HepG2 (cell line): ENCODE data around the gene BBLN. TPM values are rescaled to one million over a fixed set of nuclear protein-coding genes. Genes with fewer than 3 reads are reported as not detected.

Experiments used
- ATF7-NPFF ChIP-seq: sonication (generic); formaldehyde crosslinking; IDR thresholded peaks from 2 replicates; pipeline ENCODE4 v1.8.1; 2023; ENCODE audit warnings: mild to moderate bottlenecking, low read depth, missing genetic modification reagents, moderate library complexity
- BORCS8-MEF2B ChIP-seq: sonication (generic); formaldehyde crosslinking; IDR thresholded peaks from 2 replicates; pipeline ENCODE4 v1.8.0; 2022; ENCODE audit warnings: mild to moderate bottlenecking, missing genetic modification reagents
- GLI4 ChIP-seq: sonication (generic); formaldehyde crosslinking; IDR thresholded peaks from 2 replicates; pipeline ENCODE4 v1.5.1; 2020; ENCODE audit warnings: missing genetic modification reagents, mild to moderate bottlenecking, moderate library complexity, borderline replicate concordance
- HNF1B ChIP-seq: sonication (generic); formaldehyde crosslinking; IDR thresholded peaks from 2 replicates; pipeline ENCODE4 v1.5.1; 2020; ENCODE audit warnings: mild to moderate bottlenecking, moderate library complexity, missing genetic modification reagents
- HNF4A ChIP-seq: sonication (generic); formaldehyde crosslinking; IDR thresholded peaks from 2 replicates; pipeline ENCODE4 v1.4.0; 2020; ENCODE audit warnings: missing genetic modification reagents
- NCOR1 ChIP-seq: fragments of 200-600 bp; sonication (generic); IDR thresholded peaks from 2 replicates; pipeline ENCODE4 v1.7.0; 2017; ENCODE audit warnings: antibody characterized with exemption, low read length, borderline replicate concordance
- NFE2L1 ChIP-seq: sonication (generic); formaldehyde crosslinking; IDR thresholded peaks from 2 replicates; pipeline ENCODE4 v1.4.0; 2020; ENCODE audit warnings: missing genetic modification reagents, mild to moderate bottlenecking, borderline replicate concordance
- ZEB1 ChIP-seq: IDR thresholded peaks from 2 replicates; pipeline ENCODE4 v1.6.1; 2012; ENCODE audit warnings: mild to moderate bottlenecking, low read depth, inconsistent platforms; ENCODE audit not compliant: insufficient replicate concordance
- ZFP91 ChIP-seq: sonication (generic); formaldehyde crosslinking; IDR thresholded peaks from 2 replicates; pipeline ENCODE4 v1.9.0; 2022; ENCODE audit warnings: missing genetic modification reagents, mild to moderate bottlenecking, borderline replicate concordance
- ZFX ChIP-seq: sonication (generic); formaldehyde crosslinking; IDR thresholded peaks from 2 replicates; pipeline ENCODE4 v1.4.0; 2020; ENCODE audit warnings: mild to moderate bottlenecking, low read depth, missing genetic modification reagents, moderate library complexity
- ZNF251 ChIP-seq: sonication (generic); formaldehyde crosslinking; IDR thresholded peaks from 2 replicates; pipeline ENCODE4 v1.9.0; 2021; ENCODE audit warnings: mild to moderate bottlenecking, missing genetic modification reagents
- ZNF382 ChIP-seq: sonication (generic); formaldehyde crosslinking; IDR thresholded peaks from 2 replicates; pipeline ENCODE4 v1.5.0; 2020; ENCODE audit warnings: missing genetic modification reagents, mild to moderate bottlenecking, borderline replicate concordance
- ZNF431 ChIP-seq: sonication (generic); formaldehyde crosslinking; IDR thresholded peaks from 2 replicates; pipeline ENCODE4 v1.9.0; 2022; ENCODE audit warnings: missing genetic modification reagents, low read depth, mild to moderate bottlenecking, borderline replicate concordance
- ZNF687 ChIP-seq: sonication (generic); formaldehyde crosslinking; IDR thresholded peaks from 2 replicates; pipeline ENCODE4 v1.5.1; 2020; ENCODE audit warnings: mild to moderate bottlenecking, missing genetic modification reagents, moderate library complexity
- polyA plus RNA-seq, 8 experiments: library from polyadenylated mRNA; depleted of rRNA in 3 of 8; stranded (reverse) in 7 of 8; unstranded in 1 of 8; fragments of >200 nt; fragmentation: Illumina TruSeq in 4 of 8; extraction: Trizol in 4 of 8; gene quantifications; 2 replicates each; pipeline versions ENCODE4 v1.2.1 to v1.2.3, GENCODE V29; 2011 to 2016; ENCODE audit warnings: low read depth in 4 of 8, missing spikeins in 1 of 8, mixed read lengths in 1 of 8; ENCODE audit not compliant: insufficient read depth in 1 of 8
- total RNA-seq, 5 experiments: library from RNA; depleted of rRNA; stranded (reverse); fragments of >200 nt; fragmentation: Illumina TruSeq; extraction: Trizol; gene quantifications; 2 replicates each; pipeline ENCODE4 v1.2.3, GENCODE V29; 2016; ENCODE audit warnings: low read depth in 1 of 5

BBLN gene
- total and polyA plus RNA-seq, 2 of the 13 experiments (the other 11 are each of a cell fraction or from before 2014, with no cell fraction given) = 27.6 to 33.1 TPM

GRCh38 chr9:128125580-128126354 is 34.3 kb upstream of the BBLN start (continued):
- TF ChIP-seq NCOR1 (peak; percentile 27; the same call in 1 of the 2 replicates), BORCS8-MEF2B (no peak), ZFP91 (0 out of 2 replicates have a peak, but pooled peaks have one; percentile 14), ATF7-NPFF (CRISPR knock-in tag) (no peak), GLI4 (CRISPR knock-in tag) (no peak), ZEB1 (no peak), ZNF382 (no peak), ZNF431 (CRISPR knock-in tag) (0 out of 2 replicates have a peak, but pooled peaks have one; percentile 41), ZNF687 (CRISPR knock-in tag) (peak; percentile 19), HNF1B (CRISPR knock-in tag) (peak; percentile 44; the same call in 1 of the 2 replicates), HNF4A (CRISPR knock-in tag) (peak; percentile 72), ZNF251 (CRISPR knock-in tag) (no peak), NFE2L1 (CRISPR knock-in tag) (no peak), ZFX (CRISPR knock-in tag) (0 out of 2 replicates have a peak, but pooled peaks have one; percentile 24)
- TF ChIP-seq, all 625 proteins: peak for 10
